Measurements from ENCODE around the gene TSHZ3.

The TSHZ3 gene, protein sequence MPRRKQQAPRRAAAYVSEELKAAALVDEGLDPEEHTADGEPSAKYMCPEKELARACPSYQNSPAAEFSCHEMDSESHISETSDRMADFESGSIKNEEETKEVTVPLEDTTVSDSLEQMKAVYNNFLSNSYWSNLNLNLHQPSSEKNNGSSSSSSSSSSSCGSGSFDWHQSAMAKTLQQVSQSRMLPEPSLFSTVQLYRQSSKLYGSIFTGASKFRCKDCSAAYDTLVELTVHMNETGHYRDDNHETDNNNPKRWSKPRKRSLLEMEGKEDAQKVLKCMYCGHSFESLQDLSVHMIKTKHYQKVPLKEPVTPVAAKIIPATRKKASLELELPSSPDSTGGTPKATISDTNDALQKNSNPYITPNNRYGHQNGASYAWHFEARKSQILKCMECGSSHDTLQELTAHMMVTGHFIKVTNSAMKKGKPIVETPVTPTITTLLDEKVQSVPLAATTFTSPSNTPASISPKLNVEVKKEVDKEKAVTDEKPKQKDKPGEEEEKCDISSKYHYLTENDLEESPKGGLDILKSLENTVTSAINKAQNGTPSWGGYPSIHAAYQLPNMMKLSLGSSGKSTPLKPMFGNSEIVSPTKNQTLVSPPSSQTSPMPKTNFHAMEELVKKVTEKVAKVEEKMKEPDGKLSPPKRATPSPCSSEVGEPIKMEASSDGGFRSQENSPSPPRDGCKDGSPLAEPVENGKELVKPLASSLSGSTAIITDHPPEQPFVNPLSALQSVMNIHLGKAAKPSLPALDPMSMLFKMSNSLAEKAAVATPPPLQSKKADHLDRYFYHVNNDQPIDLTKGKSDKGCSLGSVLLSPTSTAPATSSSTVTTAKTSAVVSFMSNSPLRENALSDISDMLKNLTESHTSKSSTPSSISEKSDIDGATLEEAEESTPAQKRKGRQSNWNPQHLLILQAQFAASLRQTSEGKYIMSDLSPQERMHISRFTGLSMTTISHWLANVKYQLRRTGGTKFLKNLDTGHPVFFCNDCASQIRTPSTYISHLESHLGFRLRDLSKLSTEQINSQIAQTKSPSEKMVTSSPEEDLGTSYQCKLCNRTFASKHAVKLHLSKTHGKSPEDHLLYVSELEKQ

DNA sequence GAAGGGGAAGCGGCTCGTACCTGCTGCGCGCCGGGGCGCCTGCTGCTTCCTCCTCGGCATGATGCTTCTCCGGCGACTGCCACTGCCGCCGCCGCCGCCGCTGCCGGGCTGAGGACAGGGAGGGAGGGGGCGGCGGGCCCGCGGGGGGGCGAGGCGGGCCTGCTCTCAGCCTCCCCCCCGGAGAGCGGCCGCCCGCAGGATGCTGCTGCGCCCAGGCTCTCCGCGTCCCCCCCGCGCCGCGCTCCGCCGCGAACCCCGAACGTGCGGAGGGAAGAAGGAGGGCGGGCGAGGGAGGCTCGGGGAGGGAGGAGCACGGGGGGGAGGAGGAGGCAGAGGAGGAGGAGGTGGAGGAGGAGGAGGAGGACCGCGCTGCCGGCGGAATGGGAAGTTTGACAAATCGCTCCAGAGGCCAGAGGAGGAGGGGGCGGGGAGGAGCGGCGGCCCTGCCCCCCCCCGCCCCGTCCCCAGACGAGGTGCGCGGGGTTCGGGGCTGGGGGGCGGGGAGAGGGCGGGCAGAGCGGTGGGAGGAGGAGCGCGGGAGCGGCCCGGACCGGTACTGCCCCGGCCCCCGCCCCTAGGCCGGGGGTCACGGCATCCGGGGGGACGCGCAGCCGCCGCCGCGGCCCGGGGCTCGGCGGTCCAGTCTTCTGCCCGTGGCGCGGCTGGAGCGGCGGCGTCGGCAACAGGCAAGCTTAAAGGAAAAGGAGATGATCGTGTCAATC, at the start of gene TSHZ3:
Gene TSHZ3, minus strand, starts transcription at position 277 of the 722 bp plus-strand sequence. Its CDS starts 217 bp downstream, at position 60.
- Mint-ChIP-seq H3K4me3 (peak within 1 kb of the TSS; percentile 88), H3K27me3 (ENCODE audit: low read depth, poor library complexity) (peaks cover 57% of the 10 kb centered on the region), H3K36me3 (ENCODE audit: low read depth) (no peaks in the 10 kb centered on the region), H3K9me3 (no peaks in the 10 kb centered on the region), H3K4me1 (peaks cover 56% of the 10 kb centered on the region), H3K27ac (peak within 1 kb of the TSS; percentile 70)
- TF ChIP-seq, protein P1, sequence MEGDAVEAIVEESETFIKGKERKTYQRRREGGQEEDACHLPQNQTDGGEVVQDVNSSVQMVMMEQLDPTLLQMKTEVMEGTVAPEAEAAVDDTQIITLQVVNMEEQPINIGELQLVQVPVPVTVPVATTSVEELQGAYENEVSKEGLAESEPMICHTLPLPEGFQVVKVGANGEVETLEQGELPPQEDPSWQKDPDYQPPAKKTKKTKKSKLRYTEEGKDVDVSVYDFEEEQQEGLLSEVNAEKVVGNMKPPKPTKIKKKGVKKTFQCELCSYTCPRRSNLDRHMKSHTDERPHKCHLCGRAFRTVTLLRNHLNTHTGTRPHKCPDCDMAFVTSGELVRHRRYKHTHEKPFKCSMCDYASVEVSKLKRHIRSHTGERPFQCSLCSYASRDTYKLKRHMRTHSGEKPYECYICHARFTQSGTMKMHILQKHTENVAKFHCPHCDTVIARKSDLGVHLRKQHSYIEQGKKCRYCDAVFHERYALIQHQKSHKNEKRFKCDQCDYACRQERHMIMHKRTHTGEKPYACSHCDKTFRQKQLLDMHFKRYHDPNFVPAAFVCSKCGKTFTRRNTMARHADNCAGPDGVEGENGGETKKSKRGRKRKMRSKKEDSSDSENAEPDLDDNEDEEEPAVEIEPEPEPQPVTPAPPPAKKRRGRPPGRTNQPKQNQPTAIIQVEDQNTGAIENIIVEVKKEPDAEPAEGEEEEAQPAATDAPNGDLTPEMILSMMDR (IDR thresholded peaks at IDR 0.05), result no peak
- DNase-seq, result peak; percentile 72

DNA sequence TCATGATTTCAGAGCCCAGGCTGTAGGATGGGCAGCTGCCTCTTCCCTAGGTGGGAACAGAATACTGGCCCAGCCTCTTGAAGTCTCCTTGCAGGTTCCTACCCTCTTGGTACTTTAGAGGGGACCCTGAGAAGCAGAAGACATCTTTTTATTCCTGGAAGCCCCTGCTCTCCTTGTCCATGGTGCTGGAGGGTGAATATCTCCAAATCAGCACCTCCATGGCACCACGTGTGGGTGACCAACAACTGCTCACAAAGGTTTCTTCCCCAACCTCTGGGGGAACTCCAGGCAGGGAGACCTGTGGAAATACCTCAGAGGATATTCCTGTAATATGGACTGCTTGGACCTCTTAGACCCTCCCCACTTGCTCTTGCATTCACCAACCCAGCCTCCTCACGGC, 48.1 kb upstream of the TSHZ3 start:
- Mint-ChIP-seq H3K9me3 (peaks cover 5% of the 10 kb centered on the region), H3K4me3 (no peak overlapping the region), H3K27ac (no peak overlapping the region), H3K36me3 (ENCODE audit: low read depth) (no peaks in the 10 kb centered on the region), H3K27me3 (ENCODE audit: low read depth, poor library complexity) (peaks cover 25% of the 10 kb centered on the region), H3K4me1 (peaks cover 59% of the 10 kb centered on the region)
- no peak for DNase-seq
- TF ChIP-seq, protein P1 (IDR thresholded peaks at IDR 0.05), result no peak

DNA sequence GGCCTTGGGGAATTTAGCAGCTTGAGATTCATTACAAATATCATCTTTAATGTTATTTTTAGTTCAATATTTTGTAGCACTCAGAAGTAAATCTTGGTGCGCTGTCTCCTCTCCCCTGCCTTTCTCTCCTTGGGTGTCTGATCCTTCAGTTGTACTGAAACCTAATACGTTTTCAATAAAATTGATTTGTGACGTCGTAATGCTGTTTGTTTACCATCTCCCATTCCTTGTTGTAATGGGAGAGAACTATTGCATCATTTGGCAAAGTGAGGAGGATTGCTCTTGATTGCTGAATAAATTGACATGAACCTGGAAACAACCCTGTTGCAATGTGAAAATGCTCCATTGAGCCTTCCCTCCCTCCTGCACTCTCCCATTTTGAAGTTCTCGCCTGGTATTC, 43.2 kb upstream of the TSHZ3 start:
- Mint-ChIP-seq H3K4me1 (peaks cover 54% of the 10 kb centered on the region), H3K36me3 (ENCODE audit: low read depth) (no peaks in the 10 kb centered on the region), H3K27me3 (ENCODE audit: low read depth, poor library complexity) (peaks cover 7% of the 10 kb centered on the region), H3K27ac (peak overlapping the region; percentile 86), H3K4me3 (peak overlapping the region; percentile 40), H3K9me3 (no peaks in the 10 kb centered on the region)
- DNase-seq, result no peak
- TF ChIP-seq, protein P1 (IDR thresholded peaks at IDR 0.05), result no peak

DNA sequence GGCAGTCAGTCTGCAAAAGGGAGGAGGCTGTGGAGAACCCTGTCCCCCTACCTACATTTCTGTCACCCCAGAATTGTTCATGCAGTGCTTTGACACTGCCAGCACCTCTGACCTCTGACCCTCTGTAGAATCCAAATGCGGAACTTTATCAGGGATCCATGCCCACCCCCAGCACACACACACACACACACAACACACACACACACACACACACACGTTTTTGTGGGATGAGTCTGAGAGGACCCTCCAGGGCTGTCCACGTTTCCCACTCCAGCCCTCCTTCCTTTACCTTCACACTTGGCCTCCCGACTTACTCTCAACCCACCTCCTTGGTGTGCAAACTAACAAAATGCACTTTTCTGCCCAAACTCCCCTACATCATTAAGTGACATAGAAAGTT, 42.3 kb upstream of the TSHZ3 start:
- DNase-seq, result no peak
- peaks cover 64% of the 10 kb centered on the region for H3K4me1 Mint-ChIP-seq
- no peaks in the 10 kb centered on the region for H3K36me3 Mint-ChIP-seq (ENCODE audit: low read depth)
- no peaks in the 10 kb centered on the region for H3K9me3 Mint-ChIP-seq
- peak overlapping the region; percentile 28 for H3K4me3 Mint-ChIP-seq
- TF ChIP-seq, protein P1 (IDR thresholded peaks at IDR 0.05), result no peak
- peak overlapping the region; percentile 43 for H3K27ac Mint-ChIP-seq
- peaks cover 7% of the 10 kb centered on the region for H3K27me3 Mint-ChIP-seq (ENCODE audit: low read depth, poor library complexity)

DNA sequence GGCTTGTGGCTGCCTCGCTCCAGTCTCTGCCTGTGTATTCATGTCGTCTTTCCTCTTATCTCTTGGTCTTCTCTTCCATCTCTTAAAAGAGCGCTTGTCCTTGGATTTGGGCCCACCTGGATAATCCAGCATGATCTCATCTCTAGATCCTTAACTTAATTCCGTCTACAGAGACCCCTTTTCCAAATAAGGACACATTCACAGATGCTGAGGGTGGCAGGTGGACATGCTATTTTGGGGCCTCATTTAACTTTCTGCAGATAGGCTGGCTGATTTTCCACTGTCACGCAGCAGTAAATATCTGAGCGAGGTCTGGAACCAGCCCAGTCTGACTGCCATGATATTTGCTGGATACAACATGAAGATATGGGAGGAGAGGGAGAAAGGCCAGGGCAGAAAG, 41.5 kb upstream of the TSHZ3 start:
- TF ChIP-seq, protein P1 (IDR thresholded peaks at IDR 0.05), result no peak
- no peaks in the 10 kb centered on the region for H3K36me3 Mint-ChIP-seq (ENCODE audit: low read depth)
- peaks cover 72% of the 10 kb centered on the region for H3K4me1 Mint-ChIP-seq
- no peak for DNase-seq
- H3K27ac Mint-ChIP-seq, result no peak overlapping the region
- H3K9me3 Mint-ChIP-seq, result no peaks in the 10 kb centered on the region
- no peaks in the 10 kb centered on the region for H3K27me3 Mint-ChIP-seq (ENCODE audit: low read depth, poor library complexity)
- no peak overlapping the region for H3K4me3 Mint-ChIP-seq
